Measurements from ENCODE around the gene OR2D2. TPM values are rescaled to one million over a fixed set of nuclear protein-coding genes. Genes with fewer than 3 reads are reported as not detected.
"Not testable (repeated sequence)": the region's sequence is repeated elsewhere in the genome, so short reads cannot be mapped to it uniquely, and the experiment has no call there.

The OR2D2 gene
- under 0.01 TPM in 1 of 2 replicates, not detected in the other for total RNA-seq

GRCh38 chr11:6892400-6892799 lies at the start of gene OR2D2:
OR2D2 (minus strand) TSS chr11:6892500; CDS start chr11:6892500, 0 bp downstream.
- no peak for DNase-seq (ENCODE audit: low read depth in 2 of 2)

DNA sequence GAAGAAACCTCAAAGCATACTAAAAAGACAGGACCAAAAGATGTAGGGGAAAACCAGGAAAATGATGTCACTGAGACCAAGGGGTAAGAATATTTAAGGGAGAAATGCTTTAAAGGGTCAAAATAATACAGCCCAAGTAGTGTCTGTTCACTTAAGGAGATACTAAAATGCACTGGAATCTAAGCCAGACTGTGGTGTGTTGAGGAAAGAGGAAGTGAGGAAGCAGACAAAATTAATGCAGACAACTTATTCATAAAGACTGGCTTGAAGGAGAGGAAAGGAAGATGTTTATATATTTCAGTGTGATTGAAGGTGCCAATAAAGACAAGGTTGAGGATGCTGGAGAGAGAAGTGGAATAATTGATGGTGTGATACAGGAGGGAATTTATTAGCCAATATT lies 49.7 kb upstream of the OR2D2 start:
- DNase-seq (ENCODE audit: low read depth in 2 of 2), result no peak

DNA sequence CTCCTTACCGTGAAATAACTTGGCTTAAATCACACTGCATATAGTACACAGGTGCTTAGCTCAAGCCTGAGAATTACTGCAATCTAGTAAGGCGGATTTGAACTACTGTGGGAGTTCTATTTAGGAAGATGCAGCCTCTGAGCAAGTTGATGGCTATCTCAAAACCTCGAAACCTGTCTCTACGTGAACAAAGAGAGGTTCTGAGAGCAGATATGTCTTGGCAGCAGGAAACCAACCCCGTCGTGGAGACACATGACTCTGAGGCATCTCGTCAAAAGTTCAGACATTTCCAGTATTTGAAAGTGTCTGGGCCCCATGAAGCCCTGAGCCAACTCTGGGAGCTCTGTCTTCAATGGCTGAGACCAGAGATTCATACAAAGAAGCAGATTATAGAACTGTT lies 39.8 kb upstream of the OR2D2 start:
- DNase-seq (ENCODE audit: low read depth in 2 of 2), result no peak

- DNase-seq (ENCODE audit: low read depth in 2 of 2), result no peak
These were observed 38.9 kb upstream of the OR2D2 start for GRCh38 chr11:6931146-6931713.

- DNase-seq (ENCODE audit: low read depth in 2 of 2), result no peak
These were observed 36.6 kb upstream of the OR2D2 start for GRCh38 chr11:6928916-6929315.

- DNase-seq (ENCODE audit: low read depth in 2 of 2), result no peak
These were observed 34.8 kb upstream of the OR2D2 start for GRCh38 chr11:6927030-6927617.

DNA sequence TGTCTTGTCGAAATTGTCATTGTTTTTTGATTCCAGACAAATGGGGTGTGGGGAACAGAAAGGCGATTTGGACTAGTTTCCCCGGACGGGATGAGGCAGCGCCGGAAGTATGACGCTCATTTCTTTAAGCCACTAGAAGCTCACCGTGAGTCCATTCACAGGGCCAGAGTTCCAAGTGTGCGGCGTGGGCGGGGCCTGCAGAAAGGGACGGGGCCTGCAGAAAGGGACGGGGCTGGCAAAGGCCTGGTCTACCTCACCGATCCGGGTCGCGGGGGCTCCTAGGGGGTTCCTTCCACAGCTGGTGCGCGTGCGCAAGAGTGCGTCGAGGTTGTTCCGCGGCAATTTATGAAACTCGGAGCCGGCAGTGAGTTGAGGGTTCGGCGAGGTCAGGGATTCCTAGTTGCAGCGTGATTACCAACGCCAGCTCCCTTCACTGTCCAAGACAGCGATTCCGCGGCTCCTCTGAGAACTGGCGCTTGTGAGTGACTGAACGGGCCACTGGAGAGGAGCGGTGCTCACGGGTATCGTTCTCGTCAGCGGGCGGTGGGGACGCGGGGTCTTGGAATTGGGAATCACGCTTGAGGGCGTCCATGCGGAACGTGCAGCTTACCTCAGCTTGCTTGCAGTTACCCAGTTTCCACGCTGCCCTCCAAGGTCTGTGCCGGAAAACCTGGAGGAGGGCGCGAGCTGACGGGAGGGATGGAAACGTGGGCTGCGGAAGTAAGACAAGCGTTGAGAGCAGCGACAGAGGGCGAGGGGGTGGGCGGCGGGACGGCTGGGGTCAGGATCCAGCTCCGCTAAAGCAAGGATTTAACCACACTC lies 34.1 kb upstream of the OR2D2 start, which contains the start of gene ZNF215:
TSS of gene ZNF215 (plus strand) at position 219 of the 822 bp plus-strand sequence. CDS start 5,847 bp downstream, outside the sequence.
- DNase-seq (ENCODE audit: low read depth in 2 of 2), result peak; percentile 75 to 79

- DNase-seq (ENCODE audit: low read depth in 2 of 2), result peak; percentile 6 to 36
These were observed 33.4 kb upstream of the OR2D2 start for GRCh38 chr11:6925636-6926207.

- DNase-seq (ENCODE audit: low read depth in 2 of 2), result no peak
These were observed 32.8 kb upstream of the OR2D2 start for GRCh38 chr11:6925007-6925577.

- no peak for DNase-seq (ENCODE audit: low read depth in 2 of 2)
These were observed 28.4 kb upstream of the OR2D2 start, which contains the start of gene OR2D3 for GRCh38 chr11:6920702-6921101. OR2D3 (plus strand) TSS chr11:6921002; CDS start chr11:6921002, 0 bp downstream.

DNA sequence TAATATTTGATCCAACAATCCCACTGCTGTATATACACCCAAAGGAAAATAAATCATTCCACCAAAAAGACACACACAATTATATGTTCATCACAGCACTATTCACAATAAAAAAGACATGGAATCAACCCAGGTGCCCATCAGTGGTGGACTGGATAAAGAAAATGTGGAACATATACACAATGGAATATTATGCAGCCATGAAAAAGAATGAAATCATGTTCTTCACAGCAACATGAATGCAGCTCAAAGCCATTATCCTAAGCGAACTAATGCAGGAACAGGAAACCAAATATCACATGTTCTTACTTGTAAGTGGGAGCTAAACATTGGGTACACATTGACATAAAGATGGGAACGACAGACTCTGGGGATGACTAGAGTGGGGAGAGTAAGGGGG lies 27.4 kb upstream of the OR2D2 start:
- DNase-seq (ENCODE audit: low read depth in 2 of 2), result no peak

DNA sequence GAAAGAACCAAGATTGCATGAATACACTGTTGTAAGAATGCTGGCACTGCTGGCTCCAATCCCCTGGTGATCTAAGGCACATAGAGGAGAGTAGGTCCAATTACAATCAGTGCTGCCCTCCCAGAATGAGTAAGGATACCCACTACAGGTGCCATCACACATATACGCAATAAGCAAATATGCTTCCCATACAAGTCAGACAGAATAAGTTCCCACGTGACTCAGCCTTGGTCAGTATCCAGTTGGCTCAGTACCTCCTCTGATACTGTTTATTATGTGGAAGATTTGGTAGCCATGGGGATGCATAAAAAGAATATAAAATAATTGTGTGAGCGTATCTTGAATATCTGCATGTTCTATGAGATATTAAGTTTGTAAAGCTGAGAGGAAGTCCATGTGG lies 19.6 kb upstream of the OR2D2 start:
- DNase-seq (ENCODE audit: low read depth in 2 of 2), result peak; percentile 67 to 83

DNA sequence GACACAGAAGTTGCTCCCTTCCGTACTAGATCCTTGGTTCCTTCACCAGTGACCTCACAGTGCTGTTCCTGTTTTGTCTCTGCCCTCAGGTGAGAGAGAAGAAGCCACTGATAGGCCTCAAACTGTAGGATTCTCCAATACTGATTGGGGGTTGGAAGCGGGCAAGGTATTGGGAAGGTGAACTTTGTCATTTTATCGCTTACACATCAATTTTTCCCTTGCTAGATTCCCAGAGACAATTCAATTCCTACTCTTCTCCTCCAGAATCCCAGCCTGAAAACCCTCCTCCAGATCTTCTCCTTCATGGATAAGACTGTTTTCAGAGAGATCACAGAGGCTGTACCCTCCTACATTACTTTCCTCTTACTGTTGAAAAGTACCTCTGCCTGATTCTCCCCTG lies 19.1 kb upstream of the OR2D2 start:
- no peak for DNase-seq (ENCODE audit: low read depth in 2 of 2)

DNA sequence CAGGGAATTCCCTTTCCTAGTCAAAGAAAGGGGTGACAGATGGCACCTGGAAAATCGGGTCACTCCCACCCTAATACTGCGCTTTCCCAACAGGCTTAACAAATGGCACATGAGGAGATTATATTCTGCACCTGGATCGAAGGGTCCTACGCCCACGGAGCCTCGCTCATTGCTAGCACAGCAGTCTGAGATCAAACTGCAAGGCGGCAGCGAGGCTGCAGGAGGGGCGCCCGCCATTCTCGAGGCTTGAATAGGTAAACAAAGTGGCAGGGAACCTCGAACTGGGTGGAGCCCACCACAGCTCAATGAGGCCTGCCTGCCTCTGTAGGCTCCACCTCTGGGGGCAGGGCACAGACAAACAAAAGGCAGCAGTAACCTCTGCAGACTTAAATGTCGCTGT lies 12.5 kb upstream of the OR2D2 start:
- not testable (repeated sequence) for DNase-seq (ENCODE audit: low read depth in 2 of 2)

- no peak for DNase-seq (ENCODE audit: low read depth in 2 of 2)
These were observed 8.2 kb upstream of the OR2D2 start for GRCh38 chr11:6900327-6900999.

- DNase-seq (ENCODE audit: low read depth in 2 of 2), result no peak
These were observed 6.6 kb upstream of the OR2D2 start for GRCh38 chr11:6898911-6899310.

GRCh38 chr11:6895010-6895409 lies 2.7 kb upstream of the OR2D2 start:
- no peak for DNase-seq (ENCODE audit: low read depth in 2 of 2)

DNA sequence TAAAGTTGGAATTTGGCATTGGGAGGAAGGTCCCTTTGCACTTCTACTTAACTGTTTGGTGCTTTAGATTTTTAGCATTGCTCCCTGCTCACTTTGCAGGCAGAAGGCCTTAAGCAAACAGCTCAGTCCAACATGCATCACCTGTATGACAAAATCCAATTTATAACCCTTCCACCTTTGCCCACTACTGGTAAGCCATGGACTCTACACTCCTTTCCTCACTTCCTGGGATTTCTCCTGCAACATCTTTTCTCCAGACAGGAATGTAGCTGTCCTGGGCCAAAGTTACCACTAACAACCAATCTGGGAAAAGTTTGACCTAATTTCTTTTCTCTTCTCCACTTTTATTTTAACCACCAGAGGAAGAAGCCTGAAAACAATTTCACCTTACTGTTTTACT lies 1.8 kb upstream of the OR2D2 start:
- DNase-seq (ENCODE audit: low read depth in 2 of 2), result no peak

DNA sequence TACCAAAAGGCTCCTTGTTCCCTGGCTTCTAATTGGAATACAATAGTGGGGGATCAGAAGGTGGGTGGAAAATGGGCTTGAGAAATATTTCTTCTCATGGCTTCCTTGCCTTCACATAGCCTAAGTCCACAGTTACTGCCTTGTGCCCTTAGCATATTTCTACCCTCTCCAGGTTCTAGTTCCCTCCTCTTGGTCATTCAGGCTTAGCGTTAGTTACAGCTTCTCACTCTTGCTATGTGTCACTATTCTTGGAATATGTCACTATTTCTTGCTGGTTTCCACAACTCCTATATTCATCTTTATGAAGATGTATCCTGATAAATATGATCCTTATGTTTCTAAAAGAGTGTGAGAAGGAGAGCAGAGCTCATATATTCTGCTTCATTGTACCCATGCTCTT lies 2.5 kb downstream of the OR2D2 start:
- DNase-seq (ENCODE audit: low read depth in 2 of 2), result no peak

DNA sequence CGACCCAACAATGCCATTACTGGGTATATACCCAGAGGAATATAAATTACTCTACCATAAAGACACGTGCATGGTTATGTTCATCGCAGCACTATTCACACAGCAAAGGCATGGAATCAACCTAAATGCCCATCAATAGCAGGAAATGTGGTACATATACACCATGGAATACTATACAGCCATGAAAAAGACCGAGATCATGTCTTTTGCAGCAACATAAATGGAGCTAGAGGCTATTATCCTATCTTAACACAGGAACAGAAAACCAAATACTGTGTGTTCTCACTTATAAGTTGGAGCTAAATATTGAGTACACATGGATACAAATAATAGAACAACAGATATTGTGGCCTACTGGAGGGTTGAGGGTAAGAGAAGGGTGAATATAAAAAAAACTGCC lies 3.5 kb downstream of the OR2D2 start:
- no peak for DNase-seq (ENCODE audit: low read depth in 2 of 2)

GRCh38 chr11:6887711-6888110 lies 4.6 kb downstream of the OR2D2 start:
- not testable (repeated sequence) for DNase-seq (ENCODE audit: low read depth in 2 of 2)

Data from lung microvascular endothelial cell (primary cell).